Neural crest cell (in vitro differentiated cells): ENCODE results near the gene SVIP. TPM values are rescaled to one million over a fixed set of nuclear protein-coding genes. Genes with fewer than 3 reads are reported as not detected.

Experiments used
- DNase-seq: peaks from one replicate; pipeline ENCODE4 v3.0.0; 2021; ENCODE audit warnings: low read depth, mixed read lengths, low spot score
- H3K27ac Mint-ChIP-seq: one replicate; pipeline ENCODE4 v1.8.0; 2021; ENCODE audit warnings: mild to moderate bottlenecking, mixed read lengths; ENCODE audit not compliant: unreplicated experiment
- H3K27me3 Mint-ChIP-seq: 2 replicates; pipeline ENCODE4 v1.8.0; 2021; ENCODE audit warnings: low read depth, mild to moderate bottlenecking, mixed read lengths
- H3K36me3 Mint-ChIP-seq: 2 replicates; pipeline ENCODE4 v1.8.0; 2021; ENCODE audit warnings: low read depth, mild to moderate bottlenecking, mixed read lengths
- H3K4me1 Mint-ChIP-seq: 2 replicates; pipeline ENCODE4 v1.8.0; 2021; ENCODE audit warnings: mixed read lengths
- H3K4me3 Mint-ChIP-seq: one replicate; pipeline ENCODE4 v1.8.0; 2021; ENCODE audit warnings: mild to moderate bottlenecking, mixed read lengths
- H3K9me3 Mint-ChIP-seq: 2 replicates; pipeline ENCODE4 v1.8.0; 2021; ENCODE audit warnings: mixed read lengths
- CTCF ChIP-seq: fragments of 200-600 bp; sonication (generic); conservative IDR thresholded peaks from 2 replicates; pipeline ENCODE4 v1.5.0; 2021; ENCODE audit warnings: antibody characterized with exemption, mild to moderate bottlenecking
- total RNA-seq: library from RNA; stranded (reverse); gene quantifications from 2 replicates; pipeline ENCODE4 v1.2.1, GENCODE V29; 2021

SVIP gene
- total RNA-seq, 1 donor from 2014 or later = 32.5 TPM

DNA sequence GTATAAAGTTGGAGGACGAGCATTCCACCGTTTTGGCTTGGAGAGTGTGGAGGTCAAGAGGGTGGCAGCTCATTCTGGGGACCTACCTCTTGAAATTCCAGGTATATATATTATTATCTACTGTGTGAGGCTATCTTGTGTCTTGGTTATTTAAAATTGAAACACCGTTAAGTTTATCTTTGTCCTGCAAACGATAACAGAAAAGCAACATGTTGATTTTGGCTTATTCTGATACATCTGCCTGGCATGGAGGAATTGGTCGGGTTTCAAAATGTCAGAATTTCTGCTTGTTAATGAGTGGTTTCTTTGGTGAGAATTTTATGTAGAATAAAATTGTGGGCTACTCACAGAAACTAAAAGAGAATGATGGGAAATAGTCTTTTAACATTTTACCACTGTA, 54.4 kb downstream of the SVIP start:
- H3K27me3 Mint-ChIP-seq = peaks cover 3% of the 10 kb centered on the region
- DNase-seq = no peak
- H3K4me3 Mint-ChIP-seq = no peak overlapping the region
- H3K4me1 Mint-ChIP-seq = peaks cover 12% of the 10 kb centered on the region
- no peak for TF ChIP-seq CTCF
- no peak overlapping the region for H3K27ac Mint-ChIP-seq
- H3K9me3 Mint-ChIP-seq = peaks cover 5% of the 10 kb centered on the region
- no peaks in the 10 kb centered on the region for H3K36me3 Mint-ChIP-seq

DNA sequence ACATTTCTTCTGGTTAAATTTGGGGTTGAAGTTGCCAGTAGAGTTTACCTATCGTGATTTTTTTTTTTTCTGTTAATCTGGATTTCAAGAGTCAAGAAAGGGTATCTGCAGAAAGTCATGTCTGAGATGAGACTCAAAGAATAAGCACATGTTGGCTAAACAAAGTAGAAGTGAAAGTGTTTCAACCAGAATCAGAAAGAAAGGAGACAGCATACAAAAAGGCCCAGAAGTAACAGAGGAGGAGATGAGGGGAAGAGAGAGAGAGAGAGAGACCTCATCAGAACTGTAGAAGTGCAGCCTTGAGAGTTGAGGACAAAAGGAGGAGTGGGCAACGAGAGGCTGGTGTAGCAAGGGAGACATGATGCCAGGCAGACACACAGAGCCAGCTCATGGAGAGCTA, 54.9 kb downstream of the SVIP start:
- no peak overlapping the region for H3K4me3 Mint-ChIP-seq
- no peak overlapping the region for H3K27ac Mint-ChIP-seq
- no peaks in the 10 kb centered on the region for H3K36me3 Mint-ChIP-seq
- no peak for TF ChIP-seq CTCF
- H3K9me3 Mint-ChIP-seq = peaks cover 2% of the 10 kb centered on the region
- H3K4me1 Mint-ChIP-seq = peaks cover 8% of the 10 kb centered on the region
- peaks cover 3% of the 10 kb centered on the region for H3K27me3 Mint-ChIP-seq
- no peak for DNase-seq

- Mint-ChIP-seq H3K9me3 (peaks cover 2% of the 10 kb centered on the region), H3K27ac (no peak overlapping the region), H3K4me3 (no peak overlapping the region), H3K4me1 (no peaks in the 10 kb centered on the region), H3K27me3 (no peaks in the 10 kb centered on the region), H3K36me3 (no peaks in the 10 kb centered on the region)
- no peak for TF ChIP-seq CTCF
- DNase-seq = no peak
Measured at GRCh38 chr11:22769081-22769480, 60.5 kb downstream of the SVIP start.

Other genes with a start within 250 kb of the SVIP start
- 20.1 and 20.3 TPM in 2 replicates for gene FANCF, start 204.0 kb downstream of the SVIP start, total RNA-seq
- 3.3 and 3.4 TPM in 2 replicates for gene GAS2, start 163.2 kb downstream of the SVIP start, total RNA-seq
- gene CCDC179, start 30.7 kb upstream of the SVIP start, total RNA-seq = not detected in 2 replicates